Measurements from ENCODE around the gene RTF2. TPM values are rescaled to one million over a fixed set of nuclear protein-coding genes. Genes with fewer than 3 reads are reported as not detected.

RTF2 gene
- polyA plus RNA-seq, 1 donor (not counting 4 experiments of a cell fraction or from before 2014, with no cell fraction given): 63.4 TPM

- Histone ChIP-seq H3K36me3 (ENCODE audit: control insufficient read depth in 2 of 2, extremely low read depth in 1 of 2, insufficient read depth in 2 of 2, low read length in 2 of 2) (peaks cover 3 to 10% of the 10 kb centered on the region in 2 experiments), H3K9me3 (ENCODE audit: control insufficient read depth, low read depth, low read length) (no peaks in the 10 kb centered on the region), H3K79me2 (ENCODE audit: control insufficient read depth, insufficient read depth, low read length) (peaks cover 4% of the 10 kb centered on the region), H3K4me2 (ENCODE audit: control insufficient read depth, extremely low read depth, insufficient read depth, low read depth, low read length) (no peak overlapping the region), H3K9ac (ENCODE audit: control insufficient read depth, extremely low read depth, insufficient read depth, low read length) (no peak overlapping the region), H2AFZ (ENCODE audit: control insufficient read depth, low read length) (no peak overlapping the region), H4K20me1 (ENCODE audit: control insufficient read depth, extremely low read depth, insufficient read depth, low read length) (no peaks in the 10 kb centered on the region), H3K27me3 (ENCODE audit: control insufficient read depth, extremely low read depth, insufficient read depth, low read length) (no peaks in the 10 kb centered on the region), H3K27ac (ENCODE audit: control insufficient read depth, insufficient read depth, low read length) (no peak overlapping the region), H3K4me1 (ENCODE audit: control insufficient read depth, extremely low read depth, insufficient read depth, low read length) (no peaks in the 10 kb centered on the region), H3K4me3 (ENCODE audit: control insufficient read depth in 2 of 3, extremely low read depth in 1 of 3, insufficient read depth in 2 of 3, low read depth in 1 of 3, low read length in 3 of 3) (no peak overlapping the region), H3K9me1 (ENCODE audit: control insufficient read depth, extremely low read depth, insufficient read depth, low read length) (peaks cover 2% of the 10 kb centered on the region)
- no peak for FAIRE-seq
- TF ChIP-seq EZH2 (IDR thresholded peaks at IDR 0.05; ENCODE audit: low read length) (no peak), CTCF (optimal IDR thresholded peaks at IDR 0.05 in 1 of 3, IDR thresholded peaks at IDR 0.05 in 1 of 3, conservative IDR thresholded peaks at IDR 0.05 in 1 of 3; ENCODE audit: extremely low read depth in 1 of 3, insufficient read depth in 2 of 3, low read length in 3 of 3) (no peak)
- dilution Hi-C loops (cut with MboI; ENCODE audit: extremely low pct_ligation_motif_present, low sequenced_read_pairs): no loop called here
- no peak for DNase-seq (ENCODE audit: low read depth, low spot score)
Measured at GRCh38 chr20:56503916-56504315, 35.5 kb downstream of the RTF2 start.

GRCh38 chr20:56504373-56505005, 36.1 kb downstream of the RTF2 start:
- TF ChIP-seq CTCF (optimal IDR thresholded peaks at IDR 0.05 in 1 of 3, IDR thresholded peaks at IDR 0.05 in 1 of 3, conservative IDR thresholded peaks at IDR 0.05 in 1 of 3; ENCODE audit: extremely low read depth in 1 of 3, insufficient read depth in 2 of 3, low read length in 3 of 3) (peak; percentile 31 to 47 (median 42)), EZH2 (IDR thresholded peaks at IDR 0.05; ENCODE audit: low read length) (no peak)
- no peaks in the 10 kb centered on the region for H4K20me1 ChIP-seq (ENCODE audit: control insufficient read depth, extremely low read depth, insufficient read depth, low read length)
- no peaks in the 10 kb centered on the region for H3K9me3 ChIP-seq (ENCODE audit: control insufficient read depth, low read depth, low read length)
- H3K79me2 ChIP-seq (ENCODE audit: control insufficient read depth, insufficient read depth, low read length): peaks cover 4% of the 10 kb centered on the region
- H3K9ac ChIP-seq (ENCODE audit: control insufficient read depth, extremely low read depth, insufficient read depth, low read length): no peak overlapping the region
- DNase-seq (ENCODE audit: low read depth, low spot score): no peak
- no peak for FAIRE-seq
- H3K4me1 ChIP-seq (ENCODE audit: control insufficient read depth, extremely low read depth, insufficient read depth, low read length): no peaks in the 10 kb centered on the region
- no peak overlapping the region for H3K4me2 ChIP-seq (ENCODE audit: control insufficient read depth, extremely low read depth, insufficient read depth, low read depth, low read length)
- no peak overlapping the region for H3K4me3 ChIP-seq (ENCODE audit: control insufficient read depth in 2 of 3, extremely low read depth in 1 of 3, insufficient read depth in 2 of 3, low read depth in 1 of 3, low read length in 3 of 3)
- H3K27ac ChIP-seq (ENCODE audit: control insufficient read depth, insufficient read depth, low read length): no peak overlapping the region
- H3K9me1 ChIP-seq (ENCODE audit: control insufficient read depth, extremely low read depth, insufficient read depth, low read length): peaks cover 2% of the 10 kb centered on the region
- no peak overlapping the region for H2AFZ ChIP-seq (ENCODE audit: control insufficient read depth, low read length)
- dilution Hi-C loops (cut with MboI; ENCODE audit: extremely low pct_ligation_motif_present, low sequenced_read_pairs): no loop called here
- peaks cover 3 to 10% of the 10 kb centered on the region in 2 experiments for H3K36me3 ChIP-seq (ENCODE audit: control insufficient read depth in 2 of 2, extremely low read depth in 1 of 2, insufficient read depth in 2 of 2, low read length in 2 of 2)
- H3K27me3 ChIP-seq (ENCODE audit: control insufficient read depth, extremely low read depth, insufficient read depth, low read length): no peaks in the 10 kb centered on the region
